Heart left ventricle (tissue), 16 donors: ENCODE data around the gene UBE2Q1. TPM values are rescaled to one million over a fixed set of nuclear protein-coding genes. Genes with fewer than 3 reads are reported as not detected.
A peak's percentile ranks its signal among the peaks of the same experiment; 100 is the strongest.

ENCODE experiments used
- ATAC-seq, 4 donors: fragments of 200-7000 bp; cut with Tn5 transposase; one replicate each; pipeline ENCODE4 v1.9.1; 2020 to 2022; ENCODE audit warnings: moderate library complexity in 4 of 4, mild to moderate bottlenecking in 3 of 4, moderate number of reproducible peaks in 1 of 4
- DNase-seq, 5 donors: peaks; one replicate each; pipeline ENCODE4 v3.0.0-alpha.2; 2020
- H3K27ac ChIP-seq, 12 donors: fragments of 200-600 bp; sonication (generic) in 4 of 12; one replicate each; pipeline versions ENCODE4 v1.5.0 to v1.8.0; 2016 to 2022; ENCODE audit warnings: mild to moderate bottlenecking in 2 of 12
- H3K27me3 ChIP-seq, 9 donors: fragments of 200-600 bp; sonication (generic) in 2 of 9; one replicate each; pipeline versions ENCODE4 v1.5.1 to v1.8.0; 2016 to 2022; ENCODE audit warnings: mild to moderate bottlenecking in 3 of 9
- H3K36me3 ChIP-seq, 9 donors: fragments of 200-600 bp; sonication (generic) in 2 of 9; one replicate each; pipeline versions ENCODE4 v1.5.0 to v1.8.0; 2018 to 2022; ENCODE audit warnings: mild to moderate bottlenecking in 2 of 9
- H3K4me1 ChIP-seq, 12 donors: fragments of 200-600 bp; sonication (generic) in 4 of 12; one replicate each; pipeline versions ENCODE4 v1.5.0 to v1.8.0; 2016 to 2022; ENCODE audit warnings: mild to moderate bottlenecking in 3 of 12
- H3K4me3 ChIP-seq, 12 donors: fragments of 200-600 bp; sonication (generic) in 4 of 12; one replicate each; pipeline versions ENCODE4 v1.5.0 to v1.8.0; 2017 to 2022; ENCODE audit warnings: mild to moderate bottlenecking in 9 of 12, moderate library complexity in 4 of 12
- H3K9me3 ChIP-seq, 12 donors: fragments of 200-600 bp; sonication (generic) in 4 of 12; one replicate each; pipeline versions ENCODE4 v1.5.0 to v1.8.0; 2016 to 2022; ENCODE audit warnings: mild to moderate bottlenecking in 1 of 12
- POLR2A ChIP-seq, 2 donors: fragments of 450-650 bp; IDR thresholded peaks; one replicate each; pipeline ENCODE4 v1.6.1; 2017; ENCODE audit warnings: antibody characterized with exemption in 2 of 2, mild to moderate bottlenecking in 2 of 2, moderate library complexity in 2 of 2
- WGBS, 4 donors: extraction: QIAGEN DNeasy Blood & Tissue Kit in 2 of 4; methylation state at CpG; one replicate each; pipeline versions ENCODE4 v1.1.5 to v1.1.7; 2013 to 2018; 5-methylcytosine and 5-hydroxymethylcytosine counted together
- intact Hi-C, 10 donors: fragments of 100-400 bp; cut with DNase I; formaldehyde crosslinking; loops; one replicate each; pipeline versions ENCODE4 v1.11.1 to v1.14.2; 2022
- polyA plus RNA-seq, 2 donors: library from polyadenylated mRNA; stranded (reverse); fragments of 200-250 nt; gene quantifications; one replicate each; pipeline ENCODE4 v1.2.3, GENCODE V29; 2013
- total RNA-seq, 9 donors: library from RNA; depleted of rRNA in 2 of 9; stranded (reverse); fragments of >200 nt in 2 of 9; fragmentation: NEBNext Ultra II Directional in 3 of 9; extraction: Animal tissue kit (Norgen Biotek cat#: 25700) in 3 of 9; gene quantifications; one replicate each; pipeline versions ENCODE4 v1.1.0 to v1.2.4, GENCODE V29; 2016 to 2023
- TF ChIP-seq, protein P1 (sequence below), 12 donors: fragments of 200-600 bp; sonication (generic) in 4 of 12; IDR thresholded peaks; one replicate each; pipeline versions ENCODE4 v1.5.0 to v1.8.0; 2018 to 2022; ENCODE audit warnings: antibody characterized with exemption in 12 of 12, mild to moderate bottlenecking in 5 of 12
- donor health status: ischemic (EF 13 %, LVEDD 7.1; RV severe dilation, severe dysfunction).
- donor health status: healthy with polysubstance abuse.
- donor health status: DM: no; HTN: yes; CAD: no.
- donor health status: DM: no; HTN: no; CAD: no.
- donor health status: ischemic (EF 25% LVEDD 6.9; RV normal size, moderate dysfunction).
- donor health status: ischemic (EF 25% LVEDD 5.7; RV mildly dilated, moderate dysfunction).
- donor health status: healthy.
- donor health status: DM: yes; HTN: yes; CAD: no.
- donor health status: ischemic (EF 35%, LVEDD 5.7; RV mildly dilated, moderate dysfunction).
- donor health status: nonischemic (EF 11% LVEDD 7.7; RV severe dilation, severe dysfunction).
- donor health status: DM: yes; HTN: yes; CAD: no.
- donor health status: PGD.
- donor health status: ischemic (EF 29% LVEDD 5.4; RV normal size, mild dysfunction).
- donor health status: nonischemic (EF 23%, LVEDD 6.1; RV moderate dilation, normal function).

Gene UBE2Q1
- total and polyA plus RNA-seq, 11 donors, result 22.1 to 79.4 (median 57.2) TPM

DNA sequence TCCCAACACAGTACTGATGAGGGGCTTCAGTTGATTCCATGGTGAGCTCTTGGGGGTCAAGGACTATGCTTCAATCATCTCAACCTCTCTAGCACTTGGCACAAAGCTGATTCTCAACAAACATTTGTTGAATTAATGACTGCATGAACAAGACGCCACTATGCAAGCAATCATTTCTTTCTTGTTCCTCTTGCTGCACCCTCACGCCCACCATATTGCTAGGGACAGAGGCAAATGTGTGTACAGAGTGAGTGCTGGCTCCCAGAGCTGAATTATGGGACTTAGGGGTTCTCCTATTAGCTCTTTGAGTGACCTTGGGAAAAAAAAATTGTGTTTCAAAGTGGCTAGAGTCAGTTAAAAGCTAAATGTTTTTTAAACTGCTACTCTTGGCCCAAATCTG is 47.1 kb upstream of the UBE2Q1 start:
- DNase-seq (no peak), ATAC-seq (no peak)
- TF ChIP-seq, protein P1, sequence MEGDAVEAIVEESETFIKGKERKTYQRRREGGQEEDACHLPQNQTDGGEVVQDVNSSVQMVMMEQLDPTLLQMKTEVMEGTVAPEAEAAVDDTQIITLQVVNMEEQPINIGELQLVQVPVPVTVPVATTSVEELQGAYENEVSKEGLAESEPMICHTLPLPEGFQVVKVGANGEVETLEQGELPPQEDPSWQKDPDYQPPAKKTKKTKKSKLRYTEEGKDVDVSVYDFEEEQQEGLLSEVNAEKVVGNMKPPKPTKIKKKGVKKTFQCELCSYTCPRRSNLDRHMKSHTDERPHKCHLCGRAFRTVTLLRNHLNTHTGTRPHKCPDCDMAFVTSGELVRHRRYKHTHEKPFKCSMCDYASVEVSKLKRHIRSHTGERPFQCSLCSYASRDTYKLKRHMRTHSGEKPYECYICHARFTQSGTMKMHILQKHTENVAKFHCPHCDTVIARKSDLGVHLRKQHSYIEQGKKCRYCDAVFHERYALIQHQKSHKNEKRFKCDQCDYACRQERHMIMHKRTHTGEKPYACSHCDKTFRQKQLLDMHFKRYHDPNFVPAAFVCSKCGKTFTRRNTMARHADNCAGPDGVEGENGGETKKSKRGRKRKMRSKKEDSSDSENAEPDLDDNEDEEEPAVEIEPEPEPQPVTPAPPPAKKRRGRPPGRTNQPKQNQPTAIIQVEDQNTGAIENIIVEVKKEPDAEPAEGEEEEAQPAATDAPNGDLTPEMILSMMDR (IDR thresholded peaks at IDR 0.05), result no peak
- TF ChIP-seq POLR2A (IDR thresholded peaks at IDR 0.05), result no peak
- Histone ChIP-seq H3K4me3 (peak overlapping the region in 4 of 12 donors; percentile 23 to 96 (median 91)), H3K36me3 (peaks cover 0 to 49% (median 20%) of the 10 kb centered on the region in 9 donors), H3K4me1 (peaks cover 4 to 80% (median 63%) of the 10 kb centered on the region in 12 donors), H3K27me3 (no peaks in the 10 kb centered on the region), H3K9me3 (no peaks in the 10 kb centered on the region), H3K27ac (no peak overlapping the region)
- WGBS, 4 donors, result 67 to 84% (median 80%) methylated on average over 2 of the region's 2 CpGs
- intact Hi-C loops, result loop anchor here in 1 of 10 donors (5.0 kb wide), 1 partner anchor 48 kb away; the partner anchor contains the start of gene UBE2Q1

DNA sequence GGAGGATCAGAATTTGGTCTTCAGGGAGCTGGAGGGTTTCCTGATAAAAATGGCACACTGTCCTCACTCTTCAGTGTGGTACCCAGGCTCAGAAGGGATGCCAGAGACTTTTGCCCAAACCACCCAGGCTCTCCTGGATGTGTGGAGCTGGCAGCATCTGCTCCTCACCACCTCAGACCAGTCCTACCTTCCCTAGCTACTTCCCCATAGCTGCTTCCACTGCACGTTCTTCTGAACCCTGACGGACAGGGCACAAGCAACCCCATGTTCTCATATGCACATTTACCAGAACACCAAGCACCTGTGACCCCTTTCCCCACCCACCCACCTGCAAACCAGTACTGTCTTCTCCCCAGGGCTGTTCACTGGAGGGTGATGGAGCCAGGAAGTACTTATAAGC is 44.9 kb upstream of the UBE2Q1 start:
- 54 to 78% (median 58%) methylated on average over 2 of the region's 2 CpGs for WGBS, 4 donors

DNA sequence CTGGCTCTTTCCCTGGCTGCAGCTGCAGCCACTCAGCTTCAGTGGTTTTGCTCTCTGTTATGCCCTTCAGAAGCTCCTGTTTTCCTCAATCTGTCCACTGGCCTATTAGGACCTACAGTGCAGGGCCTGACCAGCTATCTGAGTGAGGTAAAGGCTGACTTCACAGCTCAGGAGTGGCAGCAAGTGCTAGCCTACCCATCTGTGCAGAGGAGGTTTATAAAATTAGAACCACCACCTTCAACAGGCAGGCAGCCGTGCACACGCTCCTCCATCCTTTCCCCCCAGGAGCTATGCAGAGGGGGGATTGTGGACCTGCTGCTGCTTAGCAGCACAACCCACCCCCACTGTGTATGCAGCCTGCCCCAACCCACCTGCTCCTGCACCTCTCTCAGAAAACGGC is 41.2 kb upstream of the UBE2Q1 start:
- TF ChIP-seq, protein P1 (IDR thresholded peaks at IDR 0.05), result no peak
- no peak for TF ChIP-seq POLR2A (IDR thresholded peaks at IDR 0.05)
- Histone ChIP-seq H3K4me3 (no peak overlapping the region), H3K9me3 (no peaks in the 10 kb centered on the region), H3K36me3 (peaks cover 0 to 96% (median 76%) of the 10 kb centered on the region in 9 donors), H3K4me1 (peaks cover 8 to 64% (median 55%) of the 10 kb centered on the region in 12 donors), H3K27ac (peak overlapping the region in 11 of 12 donors; percentile 41 to 81 (median 64)), H3K27me3 (no peaks in the 10 kb centered on the region)
- ATAC-seq (peak; percentile 85 to 95 (median 92)), DNase-seq (peak in 2 of 5 donors; percentile 41 to 47)
- intact Hi-C loops, result no loop called here
- 25 to 44% (median 32%) methylated on average over 3 of the region's 3 CpGs for WGBS, 4 donors

More for the DNA sequence above, 44.9 kb upstream of the UBE2Q1 start:
- no peaks in the 10 kb centered on the region for H3K9me3 ChIP-seq
- peaks cover 0 to 71% (median 41%) of the 10 kb centered on the region in 9 donors for H3K36me3 ChIP-seq
- no peak for ATAC-seq
- DNase-seq, result no peak
- TF ChIP-seq POLR2A (IDR thresholded peaks at IDR 0.05), result no peak
- TF ChIP-seq, protein P1 (IDR thresholded peaks at IDR 0.05), result no peak
- H3K4me1 ChIP-seq, result peaks cover 8 to 89% (median 77%) of the 10 kb centered on the region in 12 donors
- no peak overlapping the region for H3K4me3 ChIP-seq
- no peak overlapping the region for H3K27ac ChIP-seq
- intact Hi-C loops, result no loop called here
- no peaks in the 10 kb centered on the region for H3K27me3 ChIP-seq

DNA sequence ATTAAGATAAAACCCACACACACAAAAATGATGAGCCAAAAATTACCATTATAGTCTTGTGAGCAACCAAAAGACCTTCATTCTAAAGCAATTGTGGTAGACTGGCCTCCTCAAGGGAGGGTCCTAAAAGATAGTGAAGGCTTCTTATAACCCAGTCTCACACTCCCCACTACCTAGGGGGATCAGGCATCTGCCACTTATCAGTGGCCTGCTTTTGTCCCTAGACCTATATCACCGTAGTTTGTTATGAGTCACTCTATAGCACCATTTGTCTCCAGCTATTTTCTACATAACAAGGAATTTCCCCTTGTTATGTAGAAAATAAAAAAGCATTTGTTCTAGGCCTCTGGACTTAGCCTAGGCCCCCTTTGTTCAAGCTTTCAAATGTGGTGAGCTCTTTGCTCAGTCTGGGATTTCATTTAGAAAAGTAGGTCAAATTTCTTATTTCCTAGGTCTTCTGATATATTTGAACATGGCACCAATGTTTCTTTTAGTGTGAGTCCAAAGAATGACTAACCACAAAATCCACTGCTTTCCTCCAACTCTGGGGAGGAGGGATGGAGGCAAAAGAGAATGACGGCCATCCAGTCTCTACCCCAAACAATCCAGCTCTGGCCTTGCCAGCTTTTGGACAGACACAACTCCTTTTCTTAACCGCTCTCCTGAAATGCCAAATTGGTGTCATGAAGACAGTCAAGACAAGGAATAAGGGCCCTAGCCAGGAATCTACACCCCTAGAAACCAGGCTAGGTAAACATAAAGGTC is 40.6 kb upstream of the UBE2Q1 start:
- Histone ChIP-seq H3K36me3 (peaks cover 0 to 98% (median 82%) of the 10 kb centered on the region in 9 donors), H3K9me3 (no peaks in the 10 kb centered on the region), H3K4me3 (no peak overlapping the region), H3K4me1 (peaks cover 4 to 58% (median 50%) of the 10 kb centered on the region in 12 donors), H3K27ac (peak overlapping the region in 11 of 12 donors; percentile 41 to 81 (median 64)), H3K27me3 (no peaks in the 10 kb centered on the region)
- intact Hi-C loops, result no loop called here
- TF ChIP-seq, protein P1 (IDR thresholded peaks at IDR 0.05), result no peak
- no peak for TF ChIP-seq POLR2A (IDR thresholded peaks at IDR 0.05)
- WGBS, 4 donors, result 44 to 62% (median 56%) methylated on average over 3 of the region's 3 CpGs
- ATAC-seq (peak in 2 of 4 donors; percentile 6 to 13), DNase-seq (no peak)
